ENCODE data around the gene SLC6A1.

GRCh38 chr3:10964537-10965167 lies 27.9 kb upstream of the SLC6A1 start:
- TF ChIP-seq POLR2AphosphoS5 (IDR thresholded peaks at IDR 0.05; ENCODE audit: low read depth, low read length): no peak
- no peak for TF ChIP-seq JUND (IDR thresholded peaks at IDR 0.05)
- TF ChIP-seq, protein P1, sequence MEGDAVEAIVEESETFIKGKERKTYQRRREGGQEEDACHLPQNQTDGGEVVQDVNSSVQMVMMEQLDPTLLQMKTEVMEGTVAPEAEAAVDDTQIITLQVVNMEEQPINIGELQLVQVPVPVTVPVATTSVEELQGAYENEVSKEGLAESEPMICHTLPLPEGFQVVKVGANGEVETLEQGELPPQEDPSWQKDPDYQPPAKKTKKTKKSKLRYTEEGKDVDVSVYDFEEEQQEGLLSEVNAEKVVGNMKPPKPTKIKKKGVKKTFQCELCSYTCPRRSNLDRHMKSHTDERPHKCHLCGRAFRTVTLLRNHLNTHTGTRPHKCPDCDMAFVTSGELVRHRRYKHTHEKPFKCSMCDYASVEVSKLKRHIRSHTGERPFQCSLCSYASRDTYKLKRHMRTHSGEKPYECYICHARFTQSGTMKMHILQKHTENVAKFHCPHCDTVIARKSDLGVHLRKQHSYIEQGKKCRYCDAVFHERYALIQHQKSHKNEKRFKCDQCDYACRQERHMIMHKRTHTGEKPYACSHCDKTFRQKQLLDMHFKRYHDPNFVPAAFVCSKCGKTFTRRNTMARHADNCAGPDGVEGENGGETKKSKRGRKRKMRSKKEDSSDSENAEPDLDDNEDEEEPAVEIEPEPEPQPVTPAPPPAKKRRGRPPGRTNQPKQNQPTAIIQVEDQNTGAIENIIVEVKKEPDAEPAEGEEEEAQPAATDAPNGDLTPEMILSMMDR (IDR thresholded peaks at IDR 0.05): no peak
- no peak for TF ChIP-seq TAF1 (IDR thresholded peaks at IDR 0.05; ENCODE audit: borderline replicate concordance, low read depth, low read length)
- TF ChIP-seq RCOR1 (IDR thresholded peaks at IDR 0.05; ENCODE audit: low read length): no peak
- TF ChIP-seq ZBTB33 (IDR thresholded peaks at IDR 0.05; ENCODE audit: borderline replicate concordance, low read depth): no peak
- no peak for TF ChIP-seq TEAD4 (IDR thresholded peaks at IDR 0.05; ENCODE audit: borderline replicate concordance, insufficient read depth)
- no peak for TF ChIP-seq EZH2phosphoT487 (IDR thresholded peaks at IDR 0.05; ENCODE audit: borderline replicate concordance, low read depth)
- TF ChIP-seq, protein P2, sequence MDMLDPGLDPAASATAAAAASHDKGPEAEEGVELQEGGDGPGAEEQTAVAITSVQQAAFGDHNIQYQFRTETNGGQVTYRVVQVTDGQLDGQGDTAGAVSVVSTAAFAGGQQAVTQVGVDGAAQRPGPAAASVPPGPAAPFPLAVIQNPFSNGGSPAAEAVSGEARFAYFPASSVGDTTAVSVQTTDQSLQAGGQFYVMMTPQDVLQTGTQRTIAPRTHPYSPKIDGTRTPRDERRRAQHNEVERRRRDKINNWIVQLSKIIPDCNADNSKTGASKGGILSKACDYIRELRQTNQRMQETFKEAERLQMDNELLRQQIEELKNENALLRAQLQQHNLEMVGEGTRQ (IDR thresholded peaks at IDR 0.05; ENCODE audit: borderline replicate concordance, low read depth, low read length): no peak
- TF ChIP-seq RAD21 (IDR thresholded peaks at IDR 0.05; ENCODE audit: low read length): no peak
- no peak for TF ChIP-seq EP300 (IDR thresholded peaks at IDR 0.05; ENCODE audit: borderline replicate concordance in 1 of 2, low read depth in 1 of 2, low read length in 1 of 2)
- no peak for TF ChIP-seq FOXJ3 (CRISPR knock-in tag; IDR thresholded peaks at IDR 0.05)
- TF ChIP-seq MAX (IDR thresholded peaks at IDR 0.05; ENCODE audit: low read depth): no peak
- no peak for TF ChIP-seq MXI1 (IDR thresholded peaks at IDR 0.05; ENCODE audit: low read depth, low read length)
